ENCODE data around the gene TRIM8.
A peak's percentile ranks its signal among the peaks of the same experiment; 100 is the strongest.

The TRIM8 gene

DNA sequence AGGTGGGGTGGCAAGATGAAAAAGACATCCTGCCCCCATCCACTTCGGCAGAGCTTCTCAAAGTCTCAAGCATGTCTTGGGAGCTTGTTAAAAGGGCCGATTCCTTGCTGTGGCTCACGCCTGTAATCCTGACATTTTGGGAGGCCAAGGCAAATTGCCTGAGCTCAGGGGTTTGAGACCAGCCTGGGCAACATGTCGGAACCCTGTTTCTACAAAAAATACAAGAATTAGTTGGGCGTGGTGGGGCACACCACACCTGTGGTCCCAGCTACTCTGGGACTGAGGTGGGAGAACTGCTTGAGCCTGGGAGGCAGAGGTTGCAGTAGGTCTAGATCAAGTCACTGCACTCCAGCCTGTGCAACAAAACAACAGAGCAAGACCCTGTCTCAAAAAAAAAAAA lies 14.5 kb downstream of the TRIM8 start:
- H3K79me2 ChIP-seq (ENCODE audit: insufficient read depth, low read length) = no peaks in the 10 kb centered on the region
- no peak overlapping the region; the same call in 1 of the 2 replicates for H3K9ac ChIP-seq (ENCODE audit: low read length)
- H3K9me3 ChIP-seq (ENCODE audit: low read length) = no peaks in the 10 kb centered on the region
- H3K4me3 ChIP-seq (ENCODE audit: low read depth, low read length, poor library complexity, severe bottlenecking) = no peak overlapping the region
- no peak for TF ChIP-seq CTCF (IDR thresholded peaks at IDR 0.05; ENCODE audit: low read length)
- no peak for TF ChIP-seq EZH2 (IDR thresholded peaks at IDR 0.05; ENCODE audit: borderline replicate concordance, low read length)
- H3K36me3 ChIP-seq (ENCODE audit: insufficient read depth, low read length) = peaks cover 33% of the 10 kb centered on the region
- H4K20me1 ChIP-seq (ENCODE audit: insufficient read depth, low read length) = no peaks in the 10 kb centered on the region
- no peak overlapping the region for H2AFZ ChIP-seq (ENCODE audit: low read length)
- H3F3A ChIP-seq (ENCODE audit: insufficient read depth, low read length) = no peaks in the 10 kb centered on the region
- no peak overlapping the region; the same call in 1 of the 2 replicates for H3K4me2 ChIP-seq (ENCODE audit: low read length)
- no peaks in the 10 kb centered on the region for H3K9me2 ChIP-seq (ENCODE audit: low read depth, low read length)
- peaks cover 41% of the 10 kb centered on the region for H3K4me1 ChIP-seq (ENCODE audit: insufficient read depth, low read length, severe bottlenecking)
- no peaks in the 10 kb centered on the region for H3K27me3 ChIP-seq (ENCODE audit: insufficient read depth, low read length)
- H3K27ac ChIP-seq (ENCODE audit: low read depth, low read length, poor library complexity, severe bottlenecking) = peak overlapping the region; percentile 84

DNA sequence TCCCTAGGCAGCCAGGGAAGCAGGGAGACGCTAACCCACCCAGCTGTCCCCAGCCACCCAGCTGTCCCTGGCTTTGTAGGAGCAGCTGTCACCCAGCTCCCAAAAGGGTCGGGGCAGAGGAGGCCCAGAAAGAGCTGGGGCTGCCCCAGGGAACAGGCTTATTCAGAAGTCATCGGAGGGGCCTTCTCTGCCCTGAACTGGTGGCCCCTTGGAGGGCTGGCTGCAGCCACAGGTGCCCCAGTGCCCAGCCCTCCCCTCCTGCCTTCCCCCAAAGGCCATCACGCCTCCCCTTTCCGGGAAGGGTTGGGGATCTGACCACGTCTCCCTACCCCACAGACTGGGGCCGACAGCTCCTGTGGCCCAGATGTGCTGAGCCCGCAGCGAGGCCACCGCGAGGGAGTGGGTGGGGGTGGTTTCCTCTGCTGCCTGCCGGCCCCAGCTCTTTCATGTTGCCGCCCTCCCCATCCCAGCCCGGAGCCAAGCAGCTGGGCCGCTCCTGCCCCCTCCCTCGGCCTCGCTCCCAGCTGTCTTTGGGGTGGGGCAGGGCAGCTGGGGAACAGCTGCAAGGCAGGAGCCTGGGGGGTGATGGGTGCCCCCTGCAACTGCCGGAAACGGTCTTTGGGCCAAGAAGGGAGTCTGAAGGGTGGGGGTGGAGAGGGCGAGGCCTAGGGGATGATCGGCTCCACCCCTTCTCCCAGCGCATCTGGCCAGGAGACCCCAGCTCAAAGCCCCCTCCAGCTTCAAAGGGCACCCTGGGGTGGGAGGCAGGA lies 16.8 kb downstream of the TRIM8 start:
- Histone ChIP-seq H3K27me3 (ENCODE audit: insufficient read depth, low read length) (no peaks in the 10 kb centered on the region), H3K4me2 (ENCODE audit: low read length) (peak overlapping the region; percentile 25; the same call in 1 of the 2 replicates), H3K9me3 (ENCODE audit: low read length) (no peaks in the 10 kb centered on the region), H3K36me3 (ENCODE audit: insufficient read depth, low read length) (peaks cover 14% of the 10 kb centered on the region), H3K9ac (ENCODE audit: low read length) (peak overlapping the region; percentile 7; the same call in 1 of the 2 replicates), H3K27ac (ENCODE audit: low read depth, low read length, poor library complexity, severe bottlenecking) (peak overlapping the region; percentile 56), H3K9me2 (ENCODE audit: low read depth, low read length) (no peaks in the 10 kb centered on the region), H3K4me3 (ENCODE audit: low read depth, low read length, poor library complexity, severe bottlenecking) (no peak overlapping the region), H2AFZ (ENCODE audit: low read length) (no peak overlapping the region), H3K79me2 (ENCODE audit: insufficient read depth, low read length) (no peaks in the 10 kb centered on the region), H3K4me1 (ENCODE audit: insufficient read depth, low read length, severe bottlenecking) (peaks cover 41% of the 10 kb centered on the region), H4K20me1 (ENCODE audit: insufficient read depth, low read length) (no peaks in the 10 kb centered on the region), H3F3A (ENCODE audit: insufficient read depth, low read length) (no peaks in the 10 kb centered on the region)
- TF ChIP-seq CTCF (IDR thresholded peaks at IDR 0.05; ENCODE audit: low read length) = no peak
- TF ChIP-seq EZH2 (IDR thresholded peaks at IDR 0.05; ENCODE audit: borderline replicate concordance, low read length) = no peak

DNA sequence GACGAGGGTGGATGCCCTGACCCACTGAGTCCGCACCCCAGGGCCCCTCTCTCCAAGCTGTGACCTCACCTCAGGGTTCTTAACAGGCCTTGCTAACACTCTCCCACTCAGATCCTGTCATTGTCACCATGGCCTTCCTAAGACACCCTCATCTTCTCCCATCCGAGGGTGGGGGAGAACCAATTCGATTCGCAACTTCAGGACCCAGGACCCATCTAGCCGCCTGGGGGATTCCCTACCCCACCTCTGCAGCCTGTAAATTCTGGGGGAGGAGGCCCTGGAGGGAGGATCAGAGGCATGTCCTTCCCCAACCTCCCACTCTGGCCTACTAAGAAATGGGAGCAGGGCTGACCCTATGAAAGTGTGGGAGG lies 17.4 kb downstream of the TRIM8 start:
- no peaks in the 10 kb centered on the region for H3K79me2 ChIP-seq (ENCODE audit: insufficient read depth, low read length)
- peak overlapping the region; percentile 11 for H3K27ac ChIP-seq (ENCODE audit: low read depth, low read length, poor library complexity, severe bottlenecking)
- H3K36me3 ChIP-seq (ENCODE audit: insufficient read depth, low read length) = peaks cover 8% of the 10 kb centered on the region
- TF ChIP-seq CTCF (IDR thresholded peaks at IDR 0.05; ENCODE audit: low read length) (no peak), EZH2 (IDR thresholded peaks at IDR 0.05; ENCODE audit: borderline replicate concordance, low read length) (no peak)
- H3K27me3 ChIP-seq (ENCODE audit: insufficient read depth, low read length) = no peaks in the 10 kb centered on the region
- no peak overlapping the region for H3K4me3 ChIP-seq (ENCODE audit: low read depth, low read length, poor library complexity, severe bottlenecking)
- no peaks in the 10 kb centered on the region for H3F3A ChIP-seq (ENCODE audit: insufficient read depth, low read length)
- H4K20me1 ChIP-seq (ENCODE audit: insufficient read depth, low read length) = no peaks in the 10 kb centered on the region
- H3K4me2 ChIP-seq (ENCODE audit: low read length) = no peak overlapping the region; the same call in 1 of the 2 replicates
- H3K9me3 ChIP-seq (ENCODE audit: low read length) = no peaks in the 10 kb centered on the region
- H3K9me2 ChIP-seq (ENCODE audit: low read depth, low read length) = no peaks in the 10 kb centered on the region
- H3K4me1 ChIP-seq (ENCODE audit: insufficient read depth, low read length, severe bottlenecking) = peaks cover 41% of the 10 kb centered on the region
- no peak overlapping the region for H3K9ac ChIP-seq (ENCODE audit: low read length)
- no peak overlapping the region for H2AFZ ChIP-seq (ENCODE audit: low read length)
